Activated CD8-positive, alpha-beta T cell treated with anti-CD3 and anti-CD28 coated beads for 36 hours (primary cell): ENCODE results near the gene HIVEP2. TPM values are rescaled to one million over a fixed set of nuclear protein-coding genes. Genes with fewer than 3 reads are reported as not detected.

Experiments
- ATAC-seq: fragments of 200-7000 bp; cut with Tn5 transposase; one replicate; pipeline ENCODE4 v1.10.0; 2021; ENCODE audit warnings: mild to moderate bottlenecking, moderate library complexity
- CTCF ChIA-PET: fragments of 350-600 bp; sonication (Branson Sonifier 250); formaldehyde crosslinking; loops from one replicate; lab custom pipeline; 2021; ENCODE audit warnings: antibody characterized with exemption; lab: Charles Lee
- POLR2A ChIA-PET: fragments of 350-600 bp; sonication (Branson Sonifier 250); formaldehyde crosslinking; loops from one replicate; lab custom pipeline; 2021; ENCODE audit warnings: antibody characterized with exemption; lab: Charles Lee
- DNase-seq: peaks from one replicate; pipeline ENCODE4 v3.0.0-alpha.2; 2020
- H3K27ac Mint-ChIP-seq: one replicate; pipeline ENCODE4 v1.8.0; 2021; ENCODE audit warnings: mild to moderate bottlenecking, mixed read lengths
- H3K27me3 Mint-ChIP-seq: one replicate; pipeline ENCODE4 v1.8.0; 2021; ENCODE audit warnings: mixed read lengths
- H3K36me3 Mint-ChIP-seq: one replicate; pipeline ENCODE4 v1.8.0; 2021; ENCODE audit warnings: low read depth, mixed read lengths
- H3K4me1 Mint-ChIP-seq: one replicate; pipeline ENCODE4 v1.8.0; 2021; ENCODE audit warnings: low read depth, mixed read lengths
- H3K4me3 Mint-ChIP-seq: one replicate; pipeline ENCODE4 v1.8.0; 2021; ENCODE audit warnings: mild to moderate bottlenecking, moderate library complexity, mixed read lengths
- H3K9me3 Mint-ChIP-seq: one replicate; pipeline ENCODE4 v1.8.0; 2021; ENCODE audit warnings: mixed read lengths
- intact Hi-C: fragments of 100-400 bp; cut with micrococcal nuclease; formaldehyde crosslinking; loops from one replicate; pipeline ENCODE4 v1.10.0; 2022
- total RNA-seq, 2 experiments: library from RNA; stranded (reverse); gene quantifications; one replicate each; pipeline ENCODE4 v1.2.3, GENCODE V29; 2021
- TF ChIP-seq, protein P1 (sequence below): fragments of 200-600 bp; IDR thresholded peaks from one replicate; pipeline ENCODE4 v1.8.0; 2022; ENCODE audit warnings: antibody characterized with exemption, mild to moderate bottlenecking

The HIVEP2 gene
- total RNA-seq, 2 experiments from 2014 or later: 31.8 to 38.1 TPM

DNA sequence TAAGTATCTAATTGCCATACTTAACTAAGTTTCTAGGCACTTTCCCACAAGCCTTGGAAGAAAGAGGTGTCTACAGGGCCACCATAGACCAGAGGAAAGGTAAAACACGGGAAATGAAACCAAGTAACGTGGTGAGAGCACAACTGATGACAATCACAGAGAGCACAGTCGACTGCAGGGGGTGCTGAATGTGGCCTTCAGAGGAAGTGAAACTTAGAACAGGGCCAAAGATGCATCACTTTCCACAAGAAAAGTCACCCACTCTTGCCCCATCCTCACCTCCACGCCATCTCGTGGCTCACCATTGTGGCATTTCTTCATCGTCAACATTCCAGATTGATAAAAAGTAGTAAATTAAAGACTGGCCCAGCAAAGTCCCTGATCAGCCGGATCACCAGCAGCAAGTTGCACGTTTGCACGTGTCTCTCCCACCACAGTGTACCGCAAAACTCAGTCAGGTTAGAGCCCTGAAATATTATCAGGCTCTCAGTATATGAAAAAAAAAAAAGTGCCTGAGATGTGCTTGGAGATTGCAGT lies 31.4 kb downstream of the HIVEP2 start:
- TF ChIP-seq, protein P1, sequence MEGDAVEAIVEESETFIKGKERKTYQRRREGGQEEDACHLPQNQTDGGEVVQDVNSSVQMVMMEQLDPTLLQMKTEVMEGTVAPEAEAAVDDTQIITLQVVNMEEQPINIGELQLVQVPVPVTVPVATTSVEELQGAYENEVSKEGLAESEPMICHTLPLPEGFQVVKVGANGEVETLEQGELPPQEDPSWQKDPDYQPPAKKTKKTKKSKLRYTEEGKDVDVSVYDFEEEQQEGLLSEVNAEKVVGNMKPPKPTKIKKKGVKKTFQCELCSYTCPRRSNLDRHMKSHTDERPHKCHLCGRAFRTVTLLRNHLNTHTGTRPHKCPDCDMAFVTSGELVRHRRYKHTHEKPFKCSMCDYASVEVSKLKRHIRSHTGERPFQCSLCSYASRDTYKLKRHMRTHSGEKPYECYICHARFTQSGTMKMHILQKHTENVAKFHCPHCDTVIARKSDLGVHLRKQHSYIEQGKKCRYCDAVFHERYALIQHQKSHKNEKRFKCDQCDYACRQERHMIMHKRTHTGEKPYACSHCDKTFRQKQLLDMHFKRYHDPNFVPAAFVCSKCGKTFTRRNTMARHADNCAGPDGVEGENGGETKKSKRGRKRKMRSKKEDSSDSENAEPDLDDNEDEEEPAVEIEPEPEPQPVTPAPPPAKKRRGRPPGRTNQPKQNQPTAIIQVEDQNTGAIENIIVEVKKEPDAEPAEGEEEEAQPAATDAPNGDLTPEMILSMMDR: no peak
- Mint-ChIP-seq H3K9me3 (peaks cover 3% of the 10 kb centered on the region), H3K4me1 (peaks cover 82% of the 10 kb centered on the region), H3K36me3 (peaks cover 58% of the 10 kb centered on the region), H3K27ac (peak overlapping the region; percentile 98), H3K27me3 (no peaks in the 10 kb centered on the region), H3K4me3 (peak overlapping the region; percentile 70)
- ATAC-seq (peak; percentile 88), DNase-seq (peak; percentile 88)
- ChIA-PET POLR2A (interaction anchor here (0.6 to 3.1 kb wide), 19 partner anchors 10 to 537 kb away, joined by 3 to 19 read pairs (median 5); partner anchors contain the start of genes ADAT2 and PEX3), CTCF (interaction anchor here (0.7 to 1.3 kb wide), 8 partner anchors 10 to 60 kb away, joined by 3 to 4 read pairs (median 3); no protein-coding TSS in a partner anchor)
- intact Hi-C loops: loop anchor here (2.0 kb wide), 2 partner anchors 13 to 63 kb away; no protein-coding TSS in a partner anchor

DNA sequence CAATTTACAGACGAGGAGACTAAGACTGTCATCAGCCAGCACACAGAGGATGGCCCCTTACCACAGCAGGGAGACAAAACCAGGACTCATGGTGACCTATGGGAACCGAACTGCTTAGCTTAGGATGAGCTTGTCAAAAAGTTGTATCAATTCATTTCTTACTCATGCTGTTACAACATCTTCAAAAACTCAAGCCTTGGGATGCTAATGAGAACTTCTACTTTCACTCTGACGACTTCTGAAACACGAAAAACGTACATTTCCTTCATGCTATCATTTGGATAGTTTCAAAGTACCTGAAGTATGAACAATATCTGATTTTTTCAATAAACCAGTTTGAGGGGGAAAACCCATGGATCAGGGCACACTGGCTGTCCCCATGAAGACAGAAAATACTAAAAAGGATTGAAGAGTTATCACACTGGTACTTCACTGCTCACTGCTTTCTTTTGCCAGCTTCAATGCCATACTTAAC lies 31.9 kb downstream of the HIVEP2 start:
- H3K27ac Mint-ChIP-seq: peak overlapping the region; percentile 98

DNA sequence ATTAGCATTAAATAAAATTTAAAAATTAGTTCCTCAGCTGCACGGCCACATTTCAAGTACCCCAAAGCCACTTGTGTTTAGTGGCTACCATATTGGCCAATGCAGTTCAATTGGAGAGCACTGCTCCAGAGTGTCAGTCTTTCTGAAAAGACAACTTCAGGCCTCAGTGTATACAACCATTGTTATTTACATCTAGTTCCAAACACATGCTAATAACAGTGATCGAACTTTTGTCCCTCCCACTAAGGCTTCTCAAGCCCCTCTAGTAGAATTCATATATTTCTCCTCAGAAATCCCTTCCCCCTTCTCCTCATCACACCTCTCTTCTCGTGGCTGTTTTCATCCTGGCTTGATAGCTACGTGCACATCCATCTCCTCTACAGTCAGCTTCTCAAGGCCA lies 32.9 kb downstream of the HIVEP2 start:
- H3K27ac Mint-ChIP-seq: peak overlapping the region; percentile 98
- no peak for ATAC-seq
- H3K27me3 Mint-ChIP-seq: no peaks in the 10 kb centered on the region
- ChIA-PET CTCF (interaction anchor here (1.2 to 1.5 kb wide), 3 partner anchors 23 to 220 kb away, joined by 3 read pairs; no protein-coding TSS in a partner anchor), POLR2A (interaction anchor here (1.1 to 3.1 kb wide), 7 partner anchors 10 to 538 kb away, joined by 3 to 19 read pairs (median 11); partner anchors contain the start of genes ADAT2 and PEX3)
- H3K4me3 Mint-ChIP-seq: peak overlapping the region; percentile 70
- H3K9me3 Mint-ChIP-seq: peaks cover 3% of the 10 kb centered on the region
- peaks cover 59% of the 10 kb centered on the region for H3K36me3 Mint-ChIP-seq
- DNase-seq: no peak
- intact Hi-C loops: loop anchor here (2.0 kb wide), 2 partner anchors 15 to 61 kb away; no protein-coding TSS in a partner anchor
- peaks cover 89% of the 10 kb centered on the region for H3K4me1 Mint-ChIP-seq
- TF ChIP-seq, protein P1: no peak

More for the DNA sequence above, 31.9 kb downstream of the HIVEP2 start:
- no peaks in the 10 kb centered on the region for H3K27me3 Mint-ChIP-seq
- DNase-seq: peak; percentile 57
- ChIA-PET CTCF (interaction anchor here (0.8 to 1.3 kb wide), 6 partner anchors 9 to 59 kb away, joined by 3 read pairs; no protein-coding TSS in a partner anchor), POLR2A (interaction anchor here (0.9 to 3.1 kb wide), 15 partner anchors 10 to 537 kb away, joined by 3 to 19 read pairs (median 5); partner anchors contain the start of genes ADAT2 and PEX3)
- intact Hi-C loops: loop anchor here (2.0 kb wide), 2 partner anchors 14 to 62 kb away; no protein-coding TSS in a partner anchor
- TF ChIP-seq, protein P1: no peak
- H3K36me3 Mint-ChIP-seq: peaks cover 58% of the 10 kb centered on the region
- ATAC-seq: peak; percentile 72
- H3K9me3 Mint-ChIP-seq: peaks cover 3% of the 10 kb centered on the region
- H3K4me3 Mint-ChIP-seq: peak overlapping the region; percentile 70
- H3K4me1 Mint-ChIP-seq: peaks cover 83% of the 10 kb centered on the region

DNA sequence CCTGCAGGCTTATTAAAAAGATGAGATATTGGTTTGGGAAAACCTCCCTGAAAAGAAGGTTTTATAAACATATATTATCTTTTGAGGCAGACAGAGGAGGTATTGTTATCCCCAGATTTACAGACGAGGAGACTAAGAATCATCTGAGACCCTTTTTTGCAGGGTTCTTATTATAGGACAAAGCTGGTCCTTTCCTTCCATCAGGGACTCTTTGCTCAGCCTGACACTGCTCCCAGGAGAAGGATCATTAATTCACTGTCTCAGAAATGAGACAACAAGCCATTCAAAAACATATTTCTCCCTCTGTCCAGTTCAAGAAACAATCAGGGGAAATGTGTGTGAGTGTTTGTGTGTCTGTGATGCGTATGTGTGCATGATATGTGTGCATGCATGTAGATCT lies 33.5 kb downstream of the HIVEP2 start:
- CTCF ChIA-PET: interaction anchor here (1.5 kb wide), 1 partner anchor 219 kb away, joined by 3 read pairs; no protein-coding TSS in a partner anchor

More for the DNA sequence above, 33.5 kb downstream of the HIVEP2 start:
- Mint-ChIP-seq H3K4me3 (no peak overlapping the region), H3K9me3 (peaks cover 3% of the 10 kb centered on the region), H3K36me3 (peaks cover 62% of the 10 kb centered on the region), H3K4me1 (peaks cover 91% of the 10 kb centered on the region), H3K27ac (peak overlapping the region; percentile 65), H3K27me3 (no peaks in the 10 kb centered on the region)
- ATAC-seq (no peak), DNase-seq (no peak)
- intact Hi-C loops: no loop called here
- POLR2A ChIA-PET: interaction anchor here (3.1 kb wide), 1 partner anchor 15 kb away, joined by 16 read pairs; no protein-coding TSS in a partner anchor
- TF ChIP-seq, protein P1: no peak
